NB4 (cell line): ENCODE results near the gene FOXP1.

Experiments
- CTCF ChIP-seq: IDR thresholded peaks from one replicate; pipeline ENCODE4 v1.5.1; 2012; ENCODE audit warnings: low read depth, low read length
- POLR2A ChIP-seq: IDR thresholded peaks from 2 replicates; pipeline ENCODE4 v1.6.1; 2011; ENCODE audit warnings: mild to moderate bottlenecking; ENCODE audit not compliant: insufficient read length; ENCODE audit errors: extremely low read depth

GRCh38 chr3:71563827-71564226, 19.7 kb downstream of the FOXP1 start:
- TF ChIP-seq CTCF, result no peak
- TF ChIP-seq POLR2A, result no peak
